HG03442 (cell line): Measurements from ENCODE around the gene LRAT.
"Not testable (repeated sequence)": the region's sequence is repeated elsewhere in the genome, so short reads cannot be mapped to it uniquely, and the experiment has no call there.

Source experiments
- ATAC-seq: cut with Tn5 transposase; IDR thresholded peaks from one replicate; pipeline ENCODE4 v1.9.1; 2021; ENCODE audit warnings: mild to moderate bottlenecking, moderate library complexity; ENCODE audit not compliant: unreplicated experiment

The LRAT gene

GRCh38 chr4:154743683-154744340 is at the start of gene LRAT:
LRAT (plus strand) TSS chr4:154744000; CDS start chr4:154744327, 327 bp downstream.
- ATAC-seq = peak; percentile 74

DNA sequence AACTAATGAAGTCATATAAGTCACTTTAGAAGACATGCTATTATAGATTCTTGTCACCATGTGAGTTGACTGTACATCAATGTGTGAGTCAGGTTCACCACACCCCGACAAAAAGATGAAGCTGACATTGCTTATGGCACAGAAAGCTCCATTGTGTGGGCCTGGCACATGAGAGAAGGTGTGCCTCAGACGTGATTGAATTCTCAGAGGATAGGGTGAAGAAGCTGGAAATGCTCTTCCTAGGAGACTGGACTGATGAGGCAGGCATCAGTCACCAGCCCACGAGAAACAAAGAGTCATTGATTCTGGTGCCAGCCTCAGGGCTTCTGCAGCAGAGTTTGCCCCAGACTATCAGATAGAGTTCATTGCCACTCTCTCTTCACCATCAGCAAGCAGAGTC is 35.9 kb upstream of the LRAT start:
- ATAC-seq = no peak

- ATAC-seq = no peak
These were observed 34.2 kb upstream of the LRAT start for GRCh38 chr4:154709550-154709949.

DNA sequence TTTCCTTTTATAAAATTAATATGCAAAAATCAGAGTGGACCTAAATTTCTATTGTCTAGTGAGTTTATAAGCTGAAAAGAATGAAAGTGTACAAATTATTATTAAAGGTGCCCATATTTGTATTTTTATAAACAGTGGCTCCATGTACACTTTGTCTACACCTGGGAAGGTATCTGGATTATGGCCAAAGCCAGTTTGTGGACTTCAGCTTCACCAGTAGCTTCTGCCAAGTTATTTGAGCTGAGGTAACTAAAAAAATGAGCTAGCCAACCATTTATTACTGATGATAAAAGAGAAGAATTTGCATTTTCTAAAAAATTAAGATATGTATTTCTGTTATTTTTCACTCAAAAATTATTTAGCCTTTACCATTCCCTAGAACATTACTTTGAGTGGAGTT is 32.3 kb upstream of the LRAT start:
- no peak for ATAC-seq

- no peak for ATAC-seq
These were observed 29.3 kb upstream of the LRAT start for GRCh38 chr4:154714339-154715040.

- no peak for ATAC-seq
These were observed 24.7 kb upstream of the LRAT start for GRCh38 chr4:154719087-154719486.

GRCh38 chr4:154720123-154720522 is 23.7 kb upstream of the LRAT start:
- ATAC-seq = peak; percentile 94

DNA sequence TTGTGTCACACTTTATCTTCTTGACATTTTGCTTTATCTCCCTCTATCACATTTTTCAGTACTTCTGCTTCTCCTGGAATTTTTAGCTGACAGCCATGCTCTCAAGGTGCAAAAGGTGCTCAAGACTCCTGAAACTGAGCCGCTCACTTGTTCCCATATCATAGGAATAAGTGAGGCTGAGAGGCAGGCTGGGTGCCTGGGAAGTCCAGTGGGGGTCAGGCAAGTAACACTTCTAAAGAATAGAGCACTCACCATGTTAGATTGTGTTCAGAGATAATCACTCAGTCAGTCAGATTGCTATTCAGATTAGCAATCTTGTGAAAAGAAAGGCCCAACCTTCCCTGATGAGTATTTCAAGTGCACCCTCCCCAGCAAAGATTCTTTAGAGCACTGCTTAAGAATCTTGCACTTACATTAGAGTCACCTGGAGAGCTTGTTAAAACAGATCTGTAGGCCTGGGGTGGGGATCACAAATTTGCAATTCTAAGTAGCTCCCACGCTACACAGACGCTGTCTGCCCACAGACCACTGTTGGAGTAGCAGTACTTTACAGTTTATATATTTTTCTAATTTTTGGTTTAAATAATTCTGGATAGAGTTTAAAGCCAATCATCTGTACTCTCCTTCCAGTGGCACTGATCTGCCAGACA is 23.1 kb upstream of the LRAT start:
- no peak for ATAC-seq

- no peak for ATAC-seq
These were observed 21.5 kb upstream of the LRAT start for GRCh38 chr4:154722262-154722661.

- not testable (repeated sequence) for ATAC-seq
These were observed 20.2 kb upstream of the LRAT start for GRCh38 chr4:154723601-154724000.

DNA sequence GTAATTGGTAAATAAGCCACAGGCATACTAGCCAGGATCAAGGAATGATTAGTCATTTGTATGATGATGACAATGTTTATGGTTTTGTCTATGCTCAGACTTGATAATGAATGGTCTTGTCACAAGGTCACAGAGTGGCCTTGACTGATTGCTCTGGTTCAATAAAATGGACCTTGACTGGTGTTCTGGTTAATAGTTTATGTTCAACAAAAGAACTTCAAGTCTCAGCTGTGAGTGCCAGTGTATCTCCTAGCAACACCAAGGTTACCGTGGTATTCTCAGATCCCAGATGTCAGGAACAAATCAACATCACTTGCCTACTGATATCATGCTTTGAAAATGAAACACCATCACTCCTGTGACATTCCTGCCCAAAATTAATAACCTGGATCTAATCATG is 16.3 kb upstream of the LRAT start:
- ATAC-seq = no peak

DNA sequence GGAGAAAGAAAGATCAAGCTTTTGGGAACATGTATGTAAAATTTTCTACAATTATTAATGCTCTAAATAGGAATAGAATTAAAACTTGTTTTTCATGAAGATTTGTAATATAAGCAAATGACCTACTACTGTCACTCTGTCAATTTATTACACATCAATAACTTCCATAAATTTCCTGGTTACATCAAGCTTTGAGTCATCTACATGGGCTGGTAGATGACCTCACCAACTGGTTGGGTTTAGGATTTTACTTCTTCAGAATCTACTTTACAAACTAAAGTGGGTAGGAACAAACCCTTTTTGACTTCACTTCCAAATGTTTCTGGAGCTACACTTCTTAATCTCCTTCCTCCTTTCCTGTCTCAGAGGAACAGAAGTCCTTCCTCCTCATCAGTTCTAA is 12.0 kb upstream of the LRAT start:
- ATAC-seq = no peak

- ATAC-seq = no peak
These were observed 11.1 kb upstream of the LRAT start for GRCh38 chr4:154732669-154733068.

DNA sequence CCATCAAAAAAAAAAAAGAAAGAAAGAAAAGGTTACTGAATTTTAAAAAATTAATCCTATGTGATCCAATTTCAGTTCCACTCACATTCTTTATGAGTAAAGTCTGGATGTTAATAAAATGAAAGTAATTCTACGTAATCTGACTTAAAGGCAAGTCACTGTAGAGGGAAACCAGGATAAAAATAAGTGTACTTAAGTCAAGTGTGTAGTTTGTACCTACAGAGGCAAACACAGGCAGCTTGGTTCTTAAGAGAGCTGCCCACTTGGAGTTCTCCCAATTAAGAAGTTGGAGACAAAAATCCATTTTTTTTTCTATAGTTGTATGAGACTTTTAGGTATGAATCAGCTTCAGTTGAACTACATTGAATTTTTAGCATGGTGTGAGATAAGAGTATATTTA is 7.0 kb upstream of the LRAT start:
- ATAC-seq = no peak

GRCh38 chr4:154738426-154738825 is 5.4 kb upstream of the LRAT start:
- ATAC-seq = no peak

GRCh38 chr4:154739111-154739510 is 4.7 kb upstream of the LRAT start:
- no peak for ATAC-seq

- no peak for ATAC-seq
These were observed 3.3 kb upstream of the LRAT start for GRCh38 chr4:154740462-154740861.

- ATAC-seq = no peak
These were observed 2.6 kb upstream of the LRAT start for GRCh38 chr4:154741131-154741665.

- ATAC-seq = no peak
These were observed 1.6 kb upstream of the LRAT start for GRCh38 chr4:154741922-154742850.

- no peak for ATAC-seq
These were observed 634 bp downstream of the LRAT start for GRCh38 chr4:154744341-154744926.
